AG09309 (cell line): ENCODE results near the gene OXER1.

Experiments
- DNase-seq: peaks from one replicate; pipeline ENCODE4 v3.0.0-alpha.2; 2010; ENCODE audit warnings: low read depth
- H3K4me3 ChIP-seq: 2 replicates; pipeline ENCODE4 v1.5.1; 2011; ENCODE audit warnings: mild to moderate bottlenecking, low read depth, low read length, moderate library complexity; ENCODE audit not compliant: control insufficient read depth
- TF ChIP-seq, protein P1 (sequence below): IDR thresholded peaks from 2 replicates; pipeline ENCODE4 v1.5.1; 2011; ENCODE audit warnings: mild to moderate bottlenecking, low read depth, low read length, inconsistent platforms; ENCODE audit not compliant: insufficient read depth, control insufficient read depth; ENCODE audit errors: missing control alignments

Gene OXER1

DNA sequence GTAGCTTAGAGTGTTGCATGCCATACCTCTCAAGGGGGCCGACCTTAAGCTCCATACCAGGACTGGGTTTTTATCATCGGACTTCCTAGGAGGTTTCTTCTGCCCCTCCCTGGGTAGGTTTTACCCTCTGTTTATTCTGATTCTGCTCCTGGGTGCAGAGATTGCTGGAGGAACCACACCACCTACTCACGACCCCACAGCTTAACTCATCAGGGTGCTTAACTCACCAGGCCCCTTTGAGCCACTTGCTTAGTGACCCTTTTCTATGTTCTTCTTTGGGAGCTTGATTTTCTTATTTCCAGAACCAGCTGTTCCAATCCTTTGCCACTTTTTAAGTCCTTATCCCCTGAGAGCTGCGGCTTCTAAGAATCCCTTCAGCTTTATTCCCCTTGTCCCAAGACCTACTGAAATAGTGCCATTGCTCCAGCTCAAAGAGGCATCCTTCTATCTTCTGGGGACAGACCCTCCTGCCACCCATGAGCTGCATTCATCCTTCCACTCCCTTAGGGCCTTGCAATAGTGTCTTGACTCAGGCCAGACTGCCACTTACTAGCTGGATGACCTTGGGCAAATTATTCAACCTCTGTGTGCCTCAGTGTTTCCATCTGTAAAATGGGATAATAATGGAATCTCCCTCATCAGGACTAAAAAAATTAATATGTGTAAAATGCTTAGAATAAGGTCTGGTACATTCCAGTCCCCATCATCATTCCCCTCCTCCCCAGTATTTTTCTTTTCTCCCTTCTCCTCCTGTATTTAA lies 5.8 kb downstream of the OXER1 start:
- TF ChIP-seq, protein P1, sequence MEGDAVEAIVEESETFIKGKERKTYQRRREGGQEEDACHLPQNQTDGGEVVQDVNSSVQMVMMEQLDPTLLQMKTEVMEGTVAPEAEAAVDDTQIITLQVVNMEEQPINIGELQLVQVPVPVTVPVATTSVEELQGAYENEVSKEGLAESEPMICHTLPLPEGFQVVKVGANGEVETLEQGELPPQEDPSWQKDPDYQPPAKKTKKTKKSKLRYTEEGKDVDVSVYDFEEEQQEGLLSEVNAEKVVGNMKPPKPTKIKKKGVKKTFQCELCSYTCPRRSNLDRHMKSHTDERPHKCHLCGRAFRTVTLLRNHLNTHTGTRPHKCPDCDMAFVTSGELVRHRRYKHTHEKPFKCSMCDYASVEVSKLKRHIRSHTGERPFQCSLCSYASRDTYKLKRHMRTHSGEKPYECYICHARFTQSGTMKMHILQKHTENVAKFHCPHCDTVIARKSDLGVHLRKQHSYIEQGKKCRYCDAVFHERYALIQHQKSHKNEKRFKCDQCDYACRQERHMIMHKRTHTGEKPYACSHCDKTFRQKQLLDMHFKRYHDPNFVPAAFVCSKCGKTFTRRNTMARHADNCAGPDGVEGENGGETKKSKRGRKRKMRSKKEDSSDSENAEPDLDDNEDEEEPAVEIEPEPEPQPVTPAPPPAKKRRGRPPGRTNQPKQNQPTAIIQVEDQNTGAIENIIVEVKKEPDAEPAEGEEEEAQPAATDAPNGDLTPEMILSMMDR, result no peak
- no peak overlapping the region for H3K4me3 ChIP-seq
- no peak for DNase-seq

DNA sequence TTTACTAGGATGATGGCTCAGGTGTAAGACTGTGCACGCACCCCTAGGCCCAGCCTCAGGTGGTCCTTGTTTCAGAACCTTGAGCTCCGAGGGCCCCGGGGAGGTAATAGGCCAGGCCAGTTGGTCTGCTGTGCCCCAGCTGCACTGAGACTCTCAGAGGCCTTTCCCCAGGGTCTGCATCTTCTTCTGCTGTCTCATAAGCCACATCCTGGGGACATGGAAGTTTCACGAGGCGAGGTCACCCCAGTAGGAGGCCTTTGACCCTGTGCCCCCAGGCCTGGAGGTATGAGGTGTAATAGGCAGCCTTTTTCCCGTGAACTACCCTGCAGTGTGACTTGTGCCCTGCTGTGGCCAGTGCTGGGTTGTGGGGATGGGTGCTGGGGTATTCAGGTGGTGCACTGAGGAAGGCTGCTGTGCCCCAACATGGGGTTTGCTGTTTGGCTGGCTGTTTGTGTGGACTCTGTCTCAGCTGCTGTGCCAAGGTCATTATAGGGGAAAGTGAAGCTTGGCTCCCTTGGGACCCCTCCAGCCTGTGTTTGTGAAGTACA lies 6.9 kb downstream of the OXER1 start:
- no peak for DNase-seq
- no peak overlapping the region for H3K4me3 ChIP-seq
- TF ChIP-seq, protein P1, result no peak

- no peak for DNase-seq
- H3K4me3 ChIP-seq, result no peak overlapping the region
- TF ChIP-seq, protein P1, result no peak
Measured at GRCh38 chr2:42756150-42756775, 7.7 kb downstream of the OXER1 start.

GRCh38 chr2:42755191-42755880 lies 8.6 kb downstream of the OXER1 start:
- TF ChIP-seq, protein P1, result no peak
- no peak for DNase-seq
- H3K4me3 ChIP-seq, result no peak overlapping the region

DNA sequence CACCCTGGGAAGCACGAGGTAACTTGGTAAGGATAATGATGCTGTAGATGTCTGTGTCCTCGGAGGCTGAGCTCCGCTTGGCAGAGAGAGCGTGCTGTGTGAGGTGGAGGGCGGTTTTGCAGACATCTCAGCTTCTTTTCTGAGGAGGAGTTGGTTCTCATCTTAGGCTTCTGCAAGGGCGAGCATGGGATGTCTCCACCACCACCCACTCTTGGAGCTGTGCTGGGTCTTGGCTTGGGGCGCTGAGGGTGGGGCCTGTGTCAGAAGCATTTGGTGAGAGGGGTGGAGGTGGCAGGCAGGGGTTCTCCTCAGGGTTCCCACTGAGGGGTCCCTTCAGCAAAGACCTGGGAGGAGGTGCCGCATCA lies 9.2 kb downstream of the OXER1 start:
- TF ChIP-seq, protein P1, result no peak
- no peak overlapping the region for H3K4me3 ChIP-seq

GRCh38 chr2:42754021-42754775 lies 9.7 kb downstream of the OXER1 start:
- DNase-seq, result no peak
- TF ChIP-seq, protein P1, result no peak
- no peak overlapping the region for H3K4me3 ChIP-seq

More for the DNA sequence above, 9.2 kb downstream of the OXER1 start:
- DNase-seq, result no peak
